ENCODE measurements around the gene ALDH1L1. TPM values are rescaled to one million over a fixed set of nuclear protein-coding genes. Genes with fewer than 3 reads are reported as not detected.

The ALDH1L1 gene
- total RNA-seq, 1 experiment from 2014 or later = 50.0 TPM

DNA sequence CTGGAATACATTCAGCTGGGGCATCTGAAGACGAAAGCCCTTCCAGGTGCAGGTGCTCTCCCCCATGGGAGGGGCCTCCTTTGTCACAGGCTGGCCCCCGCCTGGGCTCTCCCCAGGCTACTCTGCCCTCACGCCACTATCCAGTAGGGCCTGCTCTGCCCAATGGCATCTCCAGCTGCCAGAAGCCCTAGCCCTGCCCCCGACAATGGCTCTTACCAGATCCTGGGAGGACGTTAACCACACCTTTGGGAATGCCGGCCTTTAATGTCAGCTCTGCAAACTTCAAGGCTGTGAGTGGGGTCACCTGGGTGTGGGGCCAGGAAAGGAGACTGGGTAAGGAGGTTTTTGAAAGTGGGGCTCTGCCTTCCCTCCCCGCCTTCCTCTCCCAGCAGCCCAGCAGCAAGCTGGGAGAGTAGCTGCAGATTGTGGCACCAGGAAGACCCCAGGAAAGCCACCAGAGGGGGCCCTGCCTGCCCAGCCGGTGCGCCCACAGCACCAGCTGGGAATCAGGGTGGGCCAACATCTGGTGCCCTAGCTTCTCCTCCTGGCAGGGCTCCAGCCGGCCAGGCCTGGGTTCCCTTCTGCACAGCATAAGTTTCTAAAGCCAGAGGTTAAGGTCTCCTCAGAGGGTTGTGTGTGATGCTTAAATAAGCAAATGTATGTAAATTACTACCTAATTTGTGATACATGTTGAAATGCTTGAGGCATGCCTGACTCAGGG, 56.1 kb downstream of the ALDH1L1 start:
- no peak overlapping the region for H3K4me2 ChIP-seq
- no peaks in the 10 kb centered on the region for H3K79me2 ChIP-seq (ENCODE audit: low read depth)
- H3F3A ChIP-seq (ENCODE audit: insufficient read depth, low read depth) = peaks cover 6% of the 10 kb centered on the region; the same call in 1 of the 2 replicates
- intact Hi-C loops (cut with micrococcal nuclease; ENCODE audit: unreplicated experiment) = no loop called here
- H4K20me1 ChIP-seq (ENCODE audit: insufficient read depth) = no peaks in the 10 kb centered on the region
- no peaks in the 10 kb centered on the region for H3K9me2 ChIP-seq (ENCODE audit: insufficient read depth)
- H3K27me3 ChIP-seq (ENCODE audit: insufficient read depth, low read depth) = no peaks in the 10 kb centered on the region
- H3K4me1 ChIP-seq (replicated peaks; ENCODE audit: insufficient read depth) = peaks cover 14% of the 10 kb centered on the region
- H2AFZ ChIP-seq = no peak overlapping the region
- no peak for TF ChIP-seq EZH2 (IDR thresholded peaks at IDR 0.05; ENCODE audit: low read depth)
- TF ChIP-seq, protein P1, sequence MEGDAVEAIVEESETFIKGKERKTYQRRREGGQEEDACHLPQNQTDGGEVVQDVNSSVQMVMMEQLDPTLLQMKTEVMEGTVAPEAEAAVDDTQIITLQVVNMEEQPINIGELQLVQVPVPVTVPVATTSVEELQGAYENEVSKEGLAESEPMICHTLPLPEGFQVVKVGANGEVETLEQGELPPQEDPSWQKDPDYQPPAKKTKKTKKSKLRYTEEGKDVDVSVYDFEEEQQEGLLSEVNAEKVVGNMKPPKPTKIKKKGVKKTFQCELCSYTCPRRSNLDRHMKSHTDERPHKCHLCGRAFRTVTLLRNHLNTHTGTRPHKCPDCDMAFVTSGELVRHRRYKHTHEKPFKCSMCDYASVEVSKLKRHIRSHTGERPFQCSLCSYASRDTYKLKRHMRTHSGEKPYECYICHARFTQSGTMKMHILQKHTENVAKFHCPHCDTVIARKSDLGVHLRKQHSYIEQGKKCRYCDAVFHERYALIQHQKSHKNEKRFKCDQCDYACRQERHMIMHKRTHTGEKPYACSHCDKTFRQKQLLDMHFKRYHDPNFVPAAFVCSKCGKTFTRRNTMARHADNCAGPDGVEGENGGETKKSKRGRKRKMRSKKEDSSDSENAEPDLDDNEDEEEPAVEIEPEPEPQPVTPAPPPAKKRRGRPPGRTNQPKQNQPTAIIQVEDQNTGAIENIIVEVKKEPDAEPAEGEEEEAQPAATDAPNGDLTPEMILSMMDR (conservative IDR thresholded peaks at IDR 0.05) = no peak
- BruUV-seq (replicated peaks) = no TSS peak
- no peaks in the 10 kb centered on the region for H3K36me3 ChIP-seq (ENCODE audit: low read depth)
- no peak overlapping the region for H3K27ac ChIP-seq
- DNase-seq = no peak
- POLR2A ChIA-PET (ENCODE audit: unreplicated experiment) = no interaction called here
- CTCF ChIA-PET = no interaction called here
- no peaks in the 10 kb centered on the region for H3K9me3 ChIP-seq (ENCODE audit: insufficient read depth, low read depth)
- H3K4me3 ChIP-seq = no peak overlapping the region

DNA sequence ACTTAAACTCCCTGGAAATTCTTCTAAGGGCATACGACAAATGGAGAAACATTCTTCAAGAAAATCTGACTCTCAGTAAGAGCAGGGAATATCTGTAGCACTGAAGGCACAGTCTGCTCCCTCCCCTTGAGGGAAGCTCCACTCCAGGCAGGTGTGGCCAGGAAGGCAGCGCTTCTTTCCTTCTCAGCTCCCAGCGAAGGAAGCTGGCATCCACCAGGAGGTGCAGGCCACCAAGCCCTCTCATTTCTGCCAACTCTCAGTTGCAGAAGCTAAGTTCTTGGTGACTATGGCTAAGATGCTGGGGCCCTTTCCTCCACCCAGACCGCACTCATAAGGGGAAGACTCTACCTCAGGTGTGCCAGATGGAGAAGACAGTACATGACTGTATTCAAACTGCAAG, 58.8 kb downstream of the ALDH1L1 start:
- intact Hi-C loops (cut with micrococcal nuclease; ENCODE audit: unreplicated experiment) = no loop called here
- no TSS peak for BruUV-seq (replicated peaks)
- H3K27ac ChIP-seq = no peak overlapping the region
- no peak for DNase-seq
- no peaks in the 10 kb centered on the region for H3K9me3 ChIP-seq (ENCODE audit: insufficient read depth, low read depth)
- ChIA-PET CTCF (no interaction called here), POLR2A (ENCODE audit: unreplicated experiment) (no interaction called here)
- peaks cover 9% of the 10 kb centered on the region; the same call in 1 of the 2 replicates for H3K4me1 ChIP-seq (replicated peaks; ENCODE audit: insufficient read depth)
- H4K20me1 ChIP-seq (ENCODE audit: insufficient read depth) = no peaks in the 10 kb centered on the region
- H2AFZ ChIP-seq = no peak overlapping the region
- no peak overlapping the region for H3K4me3 ChIP-seq
- no peaks in the 10 kb centered on the region for H3K9me2 ChIP-seq (ENCODE audit: insufficient read depth)
- TF ChIP-seq, protein P1 (conservative IDR thresholded peaks at IDR 0.05) = no peak
- no peak for TF ChIP-seq EZH2 (IDR thresholded peaks at IDR 0.05; ENCODE audit: low read depth)
- no peaks in the 10 kb centered on the region for H3K79me2 ChIP-seq (ENCODE audit: low read depth)
- H3K4me2 ChIP-seq = no peak overlapping the region
- no peaks in the 10 kb centered on the region for H3K36me3 ChIP-seq (ENCODE audit: low read depth)
- H3K27me3 ChIP-seq (ENCODE audit: insufficient read depth, low read depth) = no peaks in the 10 kb centered on the region
- no peaks in the 10 kb centered on the region for H3F3A ChIP-seq (ENCODE audit: insufficient read depth, low read depth)

DNA sequence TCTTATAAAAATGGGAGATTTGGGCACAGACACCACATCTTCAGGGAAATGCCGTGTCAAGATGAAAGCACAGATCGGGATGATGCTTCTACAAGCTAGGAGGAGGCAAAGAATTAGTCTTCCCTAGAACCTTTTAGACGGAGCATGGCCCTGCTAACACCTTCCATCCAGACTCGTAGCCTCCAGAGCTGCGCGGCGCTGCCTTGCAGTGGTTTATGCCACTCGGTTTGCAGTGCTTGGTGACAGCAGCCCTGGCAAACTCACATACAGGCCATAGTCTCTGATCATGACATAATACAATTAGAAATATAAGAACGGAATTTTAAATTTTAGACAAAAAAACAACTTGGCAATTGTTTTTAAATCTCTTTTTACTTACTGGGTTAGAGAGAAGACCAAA, 59.3 kb downstream of the ALDH1L1 start:
- H2AFZ ChIP-seq = no peak overlapping the region
- H4K20me1 ChIP-seq (ENCODE audit: insufficient read depth) = no peaks in the 10 kb centered on the region
- no TSS peak for BruUV-seq (replicated peaks)
- POLR2A ChIA-PET (ENCODE audit: unreplicated experiment) = no interaction called here
- H3K27me3 ChIP-seq (ENCODE audit: insufficient read depth, low read depth) = no peaks in the 10 kb centered on the region
- intact Hi-C loops (cut with micrococcal nuclease; ENCODE audit: unreplicated experiment) = no loop called here
- H3K79me2 ChIP-seq (ENCODE audit: low read depth) = no peaks in the 10 kb centered on the region
- DNase-seq = no peak
- no peaks in the 10 kb centered on the region for H3K9me3 ChIP-seq (ENCODE audit: insufficient read depth, low read depth)
- H3F3A ChIP-seq (ENCODE audit: insufficient read depth, low read depth) = no peaks in the 10 kb centered on the region
- CTCF ChIA-PET = no interaction called here
- H3K4me1 ChIP-seq (replicated peaks; ENCODE audit: insufficient read depth) = peaks cover 9% of the 10 kb centered on the region; the same call in 1 of the 2 replicates
- no peaks in the 10 kb centered on the region for H3K9me2 ChIP-seq (ENCODE audit: insufficient read depth)
- no peak for TF ChIP-seq EZH2 (IDR thresholded peaks at IDR 0.05; ENCODE audit: low read depth)
- TF ChIP-seq, protein P1 (conservative IDR thresholded peaks at IDR 0.05) = no peak
- no peaks in the 10 kb centered on the region for H3K36me3 ChIP-seq (ENCODE audit: low read depth)
- H3K27ac ChIP-seq = no peak overlapping the region
- no peak overlapping the region for H3K4me3 ChIP-seq
- no peak overlapping the region for H3K4me2 ChIP-seq
